ENCODE data around the gene PTPRQ. TPM values are rescaled to one million over a fixed set of nuclear protein-coding genes. Genes with fewer than 3 reads are reported as not detected.
"Not testable (repeated sequence)": the region's sequence is repeated elsewhere in the genome, so short reads cannot be mapped to it uniquely, and the experiment has no call there.

PTPRQ gene
- total RNA-seq, 3 donors from 2014 or later: 0.66 to 8.0 (median 4.0) TPM

- Histone ChIP-seq H3K27me3 (no peaks in the 10 kb centered on the region), H3K27ac (no peak overlapping the region), H3K4me3 (no peak overlapping the region), H3K4me1 (no peaks in the 10 kb centered on the region), H3K36me3 (no peaks in the 10 kb centered on the region), H3K9me3 (no peaks in the 10 kb centered on the region)
- DNase-seq (ENCODE audit: low spot score in 2 of 2): no peak
- TF ChIP-seq POLR2A (IDR thresholded peaks at IDR 0.05): no peak
- intact Hi-C loops (cut with DNase I; ENCODE audit: low total_unique reads): no loop called here
Observed at GRCh38 chr12:80662586-80662985, 218.6 kb downstream of the PTPRQ start.

GRCh38 chr12:80670214-80670613 is 226.2 kb downstream of the PTPRQ start:
- H3K27me3 ChIP-seq: no peaks in the 10 kb centered on the region
- TF ChIP-seq CTCF (IDR thresholded peaks at IDR 0.05) (no peak), POLR2AphosphoS5 (IDR thresholded peaks at IDR 0.05) (no peak), POLR2A (IDR thresholded peaks at IDR 0.05) (no peak)
- no peak overlapping the region for H3K4me3 ChIP-seq
- H3K4me1 ChIP-seq: no peaks in the 10 kb centered on the region
- DNase-seq (ENCODE audit: low spot score in 2 of 2): no peak
- no peaks in the 10 kb centered on the region for H3K36me3 ChIP-seq
- intact Hi-C loops (cut with DNase I; ENCODE audit: low total_unique reads): no loop called here
- no peaks in the 10 kb centered on the region for H3K9me3 ChIP-seq
- H3K27ac ChIP-seq: no peak overlapping the region

GRCh38 chr12:80676042-80676636 is 232.1 kb downstream of the PTPRQ start:
- intact Hi-C loops (cut with DNase I; ENCODE audit: low total_unique reads); H3K9me3 ChIP-seq; H3K27ac ChIP-seq; DNase-seq (ENCODE audit: low spot score in 2 of 2); H3K36me3 ChIP-seq; H3K4me3 ChIP-seq; H3K27me3 ChIP-seq; H3K4me1 ChIP-seq: not testable (repeated sequence)

GRCh38 chr12:80676856-80677255 is 232.8 kb downstream of the PTPRQ start:
- H3K4me3 ChIP-seq: no peak overlapping the region
- H3K4me1 ChIP-seq: no peaks in the 10 kb centered on the region
- no peaks in the 10 kb centered on the region for H3K27me3 ChIP-seq
- H3K36me3 ChIP-seq: no peaks in the 10 kb centered on the region
- no peaks in the 10 kb centered on the region for H3K9me3 ChIP-seq
- TF ChIP-seq CTCF (IDR thresholded peaks at IDR 0.05): no peak
- no peak for TF ChIP-seq POLR2A (IDR thresholded peaks at IDR 0.05)
- no peak for TF ChIP-seq POLR2AphosphoS5 (IDR thresholded peaks at IDR 0.05)
- no peak for DNase-seq (ENCODE audit: low spot score in 2 of 2)
- no peak overlapping the region for H3K27ac ChIP-seq
- intact Hi-C loops (cut with DNase I; ENCODE audit: low total_unique reads): no loop called here

GRCh38 chr12:80677994-80678393 is 234.0 kb downstream of the PTPRQ start:
- no peaks in the 10 kb centered on the region for H3K27me3 ChIP-seq
- intact Hi-C loops (cut with DNase I; ENCODE audit: low total_unique reads): no loop called here
- H3K4me3 ChIP-seq: no peak overlapping the region
- TF ChIP-seq POLR2AphosphoS5 (IDR thresholded peaks at IDR 0.05) (no peak), POLR2A (IDR thresholded peaks at IDR 0.05) (no peak), CTCF (IDR thresholded peaks at IDR 0.05) (no peak)
- no peak for DNase-seq (ENCODE audit: low spot score in 2 of 2)
- H3K4me1 ChIP-seq: no peaks in the 10 kb centered on the region
- no peaks in the 10 kb centered on the region for H3K36me3 ChIP-seq
- H3K27ac ChIP-seq: no peak overlapping the region
- no peaks in the 10 kb centered on the region for H3K9me3 ChIP-seq

GRCh38 chr12:80679346-80680131 is 235.5 kb downstream of the PTPRQ start:
- Histone ChIP-seq H3K4me1 (no peaks in the 10 kb centered on the region), H3K9me3 (no peaks in the 10 kb centered on the region), H3K27me3 (no peaks in the 10 kb centered on the region), H3K27ac (no peak overlapping the region), H3K36me3 (no peaks in the 10 kb centered on the region), H3K4me3 (no peak overlapping the region)
- no peak for DNase-seq (ENCODE audit: low spot score in 2 of 2)
- intact Hi-C loops (cut with DNase I; ENCODE audit: low total_unique reads): loop anchor here (5.0 kb wide), 1 partner anchor 723 kb away; no protein-coding TSS in a partner anchor
- TF ChIP-seq POLR2AphosphoS5 (IDR thresholded peaks at IDR 0.05) (no peak), CTCF (IDR thresholded peaks at IDR 0.05) (no peak), POLR2A (IDR thresholded peaks at IDR 0.05) (no peak)
